ENCODE data around the gene MDM2.
"Not testable (repeated sequence)": the region's sequence is repeated elsewhere in the genome, so short reads cannot be mapped to it uniquely, and the experiment has no call there.

MDM2 gene

GRCh38 chr12:68806488-68807237 lies 1.3 kb upstream of the MDM2 start:
- no peak for DNase-seq (ENCODE audit: low read depth)
- peak overlapping the region; percentile 96; the same call in 1 of the 2 replicates for H3K4me3 ChIP-seq (ENCODE audit: low read depth, low read length)
- TF ChIP-seq CTCF (IDR thresholded peaks at IDR 0.05; ENCODE audit: low read depth, low read length, missing control alignments): no peak

DNA sequence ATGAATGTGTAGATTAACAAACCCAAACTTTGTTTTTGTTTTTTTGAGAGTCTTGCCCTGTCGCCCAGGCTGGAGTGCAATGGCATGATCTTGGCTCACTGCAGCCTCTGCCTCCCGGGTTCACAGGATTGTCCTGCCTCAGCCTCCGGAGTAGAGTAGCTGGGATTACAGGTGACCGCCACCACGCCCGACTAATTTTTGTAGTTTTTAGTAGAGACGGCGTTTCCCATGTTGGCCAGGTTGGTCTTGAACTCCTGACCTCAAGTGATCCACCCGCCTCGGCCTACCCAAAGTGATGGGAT lies 752 bp upstream of the MDM2 start:
- H3K4me3 ChIP-seq (ENCODE audit: low read depth, low read length): peak overlapping the region; percentile 96
- not testable (repeated sequence) for DNase-seq (ENCODE audit: low read depth)

GRCh38 chr12:68808388-68809189 lies 612 bp downstream of the MDM2 start:
- TF ChIP-seq CTCF (IDR thresholded peaks at IDR 0.05; ENCODE audit: low read depth, low read length, missing control alignments): no peak

GRCh38 chr12:68809190-68810026 lies 1.4 kb downstream of the MDM2 start:
- peak overlapping the region; percentile 96 for H3K4me3 ChIP-seq (ENCODE audit: low read depth, low read length)
- no peak for TF ChIP-seq CTCF (IDR thresholded peaks at IDR 0.05; ENCODE audit: low read depth, low read length, missing control alignments)

More at GRCh38 chr12:68808388-68809189, 612 bp downstream of the MDM2 start:
- DNase-seq (ENCODE audit: low read depth): peak; percentile 96
- peak overlapping the region; percentile 96 for H3K4me3 ChIP-seq (ENCODE audit: low read depth, low read length)

DNA sequence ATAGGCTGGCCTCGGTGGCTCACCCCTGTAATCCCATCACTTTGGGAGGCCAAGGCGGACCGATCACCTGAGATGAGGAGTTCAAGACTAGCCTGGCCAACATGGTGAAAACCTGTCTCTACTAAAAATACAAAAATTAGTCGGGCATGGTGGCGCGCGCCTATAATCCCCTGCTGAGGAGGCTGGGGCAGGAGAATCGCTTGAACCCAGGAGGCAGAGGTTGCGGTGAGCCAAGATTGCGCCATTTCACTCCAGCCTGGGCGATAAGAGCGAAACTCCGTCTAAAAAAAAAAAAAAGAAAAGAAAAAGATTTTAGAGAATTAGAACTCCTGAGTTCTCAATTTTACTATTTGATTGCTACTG lies 2.0 kb downstream of the MDM2 start:
- H3K4me3 ChIP-seq (ENCODE audit: low read depth, low read length): peak overlapping the region; percentile 96; the same call in 1 of the 2 replicates
- not testable (repeated sequence) for DNase-seq (ENCODE audit: low read depth)

More at GRCh38 chr12:68809190-68810026, 1.4 kb downstream of the MDM2 start:
- no peak for DNase-seq (ENCODE audit: low read depth)

GRCh38 chr12:68811573-68811972 lies 3.6 kb downstream of the MDM2 start:
- not testable (repeated sequence) for DNase-seq (ENCODE audit: low read depth)
- peak overlapping the region; percentile 29; the same call in 1 of the 2 replicates for H3K4me3 ChIP-seq (ENCODE audit: low read depth, low read length)

- peak overlapping the region; percentile 2; the same call in 1 of the 2 replicates for H3K4me3 ChIP-seq (ENCODE audit: low read depth, low read length)
- DNase-seq (ENCODE audit: low read depth): no peak
- no peak for TF ChIP-seq CTCF (IDR thresholded peaks at IDR 0.05; ENCODE audit: low read depth, low read length, missing control alignments)
These were observed 4.7 kb downstream of the MDM2 start for GRCh38 chr12:68812553-68813241.

GRCh38 chr12:68813242-68813593 lies 5.2 kb downstream of the MDM2 start:
- H3K4me3 ChIP-seq (ENCODE audit: low read depth, low read length): no peak overlapping the region; the same call in 1 of the 2 replicates

More at GRCh38 chr12:68813242-68813593, 5.2 kb downstream of the MDM2 start:
- no peak for TF ChIP-seq CTCF (IDR thresholded peaks at IDR 0.05; ENCODE audit: low read depth, low read length, missing control alignments)
- no peak for DNase-seq (ENCODE audit: low read depth)

Data from GM12864 (cell line).